Camera-type eye (tissue), 1 donor: Measurements from ENCODE around the gene GPR27. TPM values are rescaled to one million over a fixed set of nuclear protein-coding genes. Genes with fewer than 3 reads are reported as not detected.

Source experiments
- total RNA-seq: library from RNA; depleted of rRNA; stranded (reverse); fragments of >200 nt; gene quantifications from one replicate; pipeline ENCODE4 v1.2.3, GENCODE V29; 2014

GPR27 gene
- 9.1 TPM for total RNA-seq

GRCh38 chr3:71753701-71754609 lies at the start of gene GPR27:
TSS of gene GPR27 (plus strand) at chr3:71753855. CDS start at chr3:71754050, 195 bp downstream.

GRCh38 chr3:71725271-71725991 lies 28.2 kb upstream of the GPR27 start, which contains the start of gene EIF4E3:
TSS of gene EIF4E3 (minus strand) at chr3:71725402. CDS start at chr3:71725367, 35 bp downstream.

GRCh38 chr3:71784914-71785531 lies 31.4 kb downstream of the GPR27 start, which contains the start of gene PROK2:
TSS of gene PROK2 (minus strand) at chr3:71785148. CDS start at chr3:71785052, 96 bp downstream.

Other genes starting within 250 kb of the GPR27 start
- gene FOXP1, start 170.1 kb upstream of the GPR27 start, total RNA-seq = 152 TPM
- gene EIF4E3, start 28.5 kb upstream of the GPR27 start, total RNA-seq = 17.3 TPM
- 1.1 TPM for gene PROK2, start 31.3 kb downstream of the GPR27 start, total RNA-seq